A673 (cell line): Measurements from ENCODE around the gene DCAF12. TPM values are rescaled to one million over a fixed set of nuclear protein-coding genes. Genes with fewer than 3 reads are reported as not detected.

Source experiments
- BruUV-seq: library from RNA; stranded (reverse); fragments of 400-500 nt; replicated peaks from 2 replicates; lab custom pipeline; 2021; lab: Mats Ljungman, UMichigan
- CTCF ChIA-PET: fragments of 300-600 bp; sonication (Branson Sonifier 250); formaldehyde crosslinking; loops from one replicate; lab custom pipeline; 2022; ENCODE audit warnings: antibody characterized with exemption; lab: Charles Lee
- POLR2A ChIA-PET: fragments of 300-600 bp; sonication (Branson Sonifier 250); formaldehyde crosslinking; loops from one replicate; lab custom pipeline; 2022; ENCODE audit warnings: antibody characterized with exemption; ENCODE audit not compliant: low non-redundant PET; lab: Charles Lee
- DNase-seq: peaks from one replicate; pipeline ENCODE4 v3.0.0-alpha.2; 2015; ENCODE audit warnings: low spot score
- H3K27ac ChIP-seq: fragments of 200-600 bp; sonication (generic); 2 replicates; pipeline ENCODE4 v1.5.1; 2016; ENCODE audit warnings: mixed run types, low read depth, mild to moderate bottlenecking, mixed read lengths, antibody characterized with exemption, low read length; ENCODE audit not compliant: poor library complexity, severe bottlenecking
- H3K27me3 ChIP-seq: fragments of 200-600 bp; sonication (generic); replicated peaks from 2 replicates; pipeline ENCODE4 v1.6.1; 2017; ENCODE audit warnings: mixed run types, low read depth, mild to moderate bottlenecking, mixed read lengths, antibody characterized with exemption, low read length; ENCODE audit not compliant: insufficient read depth, poor library complexity
- H3K36me3 ChIP-seq: fragments of 200-600 bp; sonication (generic); 2 replicates; pipeline ENCODE4 v1.6.1; 2016; ENCODE audit warnings: mixed run types, mild to moderate bottlenecking, mixed read lengths, antibody characterized with exemption, low read length; ENCODE audit not compliant: insufficient read depth, poor library complexity, severe bottlenecking
- H3K4me1 ChIP-seq: fragments of 200-600 bp; sonication (generic); 2 replicates; pipeline ENCODE4 v1.6.1; 2017; ENCODE audit warnings: mixed run types, mild to moderate bottlenecking, mixed read lengths, antibody characterized with exemption, low read length; ENCODE audit not compliant: insufficient read depth, poor library complexity, severe bottlenecking
- H3K4me3 ChIP-seq: fragments of 200-600 bp; sonication (generic); 2 replicates; pipeline ENCODE4 v1.5.1; 2016; ENCODE audit warnings: low read depth, mixed run types, mild to moderate bottlenecking, mixed read lengths, low read length; ENCODE audit not compliant: poor library complexity, severe bottlenecking
- H3K9me3 ChIP-seq: fragments of 200-600 bp; sonication (generic); 2 replicates; pipeline ENCODE4 v1.6.1; 2016; ENCODE audit warnings: mixed run types, low read depth, mild to moderate bottlenecking, mixed read lengths, antibody characterized with exemption, low read length; ENCODE audit not compliant: poor library complexity, severe bottlenecking
- EZH2 ChIP-seq: fragments of 200-600 bp; sonication (generic); IDR thresholded peaks from 2 replicates; pipeline ENCODE4 v1.6.1; 2017; ENCODE audit warnings: borderline replicate concordance, low read depth, mild to moderate bottlenecking, mixed read lengths, antibody characterized with exemption, low read length; ENCODE audit not compliant: poor library complexity, severe bottlenecking
- intact Hi-C: fragments of 100-400 bp; cut with micrococcal nuclease; formaldehyde crosslinking; loops from one replicate; pipeline ENCODE4 v1.10.0; 2022; ENCODE audit not compliant: unreplicated experiment
- total RNA-seq: library from RNA; stranded (reverse); gene quantifications from 2 replicates; pipeline ENCODE4 v1.2.3, GENCODE V29; 2021
- TF ChIP-seq, protein P1 (sequence below): fragments of 300-800, 200-600 bp; sonication (generic); conservative IDR thresholded peaks from 2 replicates; pipeline ENCODE4 v1.5.1; 2017; ENCODE audit warnings: low read depth, mild to moderate bottlenecking, antibody characterized with exemption, low read length, moderate library complexity, mixed read lengths

DCAF12 gene
- total RNA-seq, 1 experiment from 2014 or later: 37.9 TPM

DNA sequence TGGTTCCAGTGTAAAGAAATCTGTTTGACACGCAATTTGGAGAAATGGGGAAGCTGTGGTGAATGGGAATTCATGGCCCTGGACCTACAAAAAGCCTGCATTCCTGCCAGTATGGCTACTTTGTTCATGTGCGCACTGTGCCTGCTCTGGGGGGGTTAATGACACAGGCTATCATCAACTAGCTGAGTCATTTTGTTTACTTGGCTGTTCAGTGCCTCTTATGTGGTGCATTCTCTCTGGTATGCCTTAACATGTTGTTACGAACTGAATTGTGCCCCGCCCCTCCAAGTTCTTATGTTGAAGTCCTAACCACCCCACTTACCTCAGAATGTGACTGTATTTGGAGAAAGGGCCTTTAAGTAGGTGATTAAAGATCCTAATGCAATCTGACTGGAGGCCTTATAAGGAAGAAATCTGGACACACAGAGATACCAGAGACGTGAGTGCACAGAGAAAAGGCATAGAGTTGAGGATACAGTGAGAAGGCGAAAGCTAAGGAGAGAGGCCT lies 31.9 kb upstream of the DCAF12 start:
- H3K27me3 ChIP-seq: no peaks in the 10 kb centered on the region
- no peak overlapping the region for H3K27ac ChIP-seq
- CTCF ChIA-PET: no interaction called here
- H3K9me3 ChIP-seq: no peaks in the 10 kb centered on the region
- no peak overlapping the region for H3K4me3 ChIP-seq
- no TSS peak for BruUV-seq
- no peak for DNase-seq
- no peaks in the 10 kb centered on the region for H3K36me3 ChIP-seq
- intact Hi-C loops: no loop called here
- H3K4me1 ChIP-seq: no peaks in the 10 kb centered on the region
- TF ChIP-seq EZH2: no peak
- TF ChIP-seq, protein P1, sequence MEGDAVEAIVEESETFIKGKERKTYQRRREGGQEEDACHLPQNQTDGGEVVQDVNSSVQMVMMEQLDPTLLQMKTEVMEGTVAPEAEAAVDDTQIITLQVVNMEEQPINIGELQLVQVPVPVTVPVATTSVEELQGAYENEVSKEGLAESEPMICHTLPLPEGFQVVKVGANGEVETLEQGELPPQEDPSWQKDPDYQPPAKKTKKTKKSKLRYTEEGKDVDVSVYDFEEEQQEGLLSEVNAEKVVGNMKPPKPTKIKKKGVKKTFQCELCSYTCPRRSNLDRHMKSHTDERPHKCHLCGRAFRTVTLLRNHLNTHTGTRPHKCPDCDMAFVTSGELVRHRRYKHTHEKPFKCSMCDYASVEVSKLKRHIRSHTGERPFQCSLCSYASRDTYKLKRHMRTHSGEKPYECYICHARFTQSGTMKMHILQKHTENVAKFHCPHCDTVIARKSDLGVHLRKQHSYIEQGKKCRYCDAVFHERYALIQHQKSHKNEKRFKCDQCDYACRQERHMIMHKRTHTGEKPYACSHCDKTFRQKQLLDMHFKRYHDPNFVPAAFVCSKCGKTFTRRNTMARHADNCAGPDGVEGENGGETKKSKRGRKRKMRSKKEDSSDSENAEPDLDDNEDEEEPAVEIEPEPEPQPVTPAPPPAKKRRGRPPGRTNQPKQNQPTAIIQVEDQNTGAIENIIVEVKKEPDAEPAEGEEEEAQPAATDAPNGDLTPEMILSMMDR: no peak
- POLR2A ChIA-PET: no interaction called here

DNA sequence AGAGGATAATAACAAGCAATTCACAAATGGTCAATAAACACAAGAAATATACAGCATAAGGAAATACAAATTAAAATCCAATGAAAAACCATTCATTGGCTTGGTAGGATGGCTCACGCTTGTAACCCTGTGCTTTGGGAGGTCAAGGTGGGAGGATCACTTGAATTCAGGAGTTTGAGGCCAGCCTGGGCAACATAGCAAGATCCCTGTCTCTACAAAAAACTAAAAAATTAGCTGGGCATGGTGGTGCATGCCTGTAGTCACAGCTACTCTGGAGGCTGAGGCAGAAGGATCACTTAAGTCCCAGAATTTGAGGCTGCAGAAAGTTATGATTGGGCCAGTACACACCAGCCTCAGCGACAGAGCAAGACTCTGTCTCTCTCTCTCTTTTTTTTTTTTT lies 31.4 kb upstream of the DCAF12 start:
- POLR2A ChIA-PET: no interaction called here
- BruUV-seq: no TSS peak
- intact Hi-C loops: no loop called here
- Histone ChIP-seq H3K9me3 (no peaks in the 10 kb centered on the region), H3K4me3 (no peak overlapping the region), H3K36me3 (no peaks in the 10 kb centered on the region), H3K4me1 (no peaks in the 10 kb centered on the region), H3K27me3 (no peaks in the 10 kb centered on the region), H3K27ac (no peak overlapping the region)
- DNase-seq: no peak
- TF ChIP-seq, protein P1: no peak
- TF ChIP-seq EZH2: no peak
- CTCF ChIA-PET: no interaction called here

DNA sequence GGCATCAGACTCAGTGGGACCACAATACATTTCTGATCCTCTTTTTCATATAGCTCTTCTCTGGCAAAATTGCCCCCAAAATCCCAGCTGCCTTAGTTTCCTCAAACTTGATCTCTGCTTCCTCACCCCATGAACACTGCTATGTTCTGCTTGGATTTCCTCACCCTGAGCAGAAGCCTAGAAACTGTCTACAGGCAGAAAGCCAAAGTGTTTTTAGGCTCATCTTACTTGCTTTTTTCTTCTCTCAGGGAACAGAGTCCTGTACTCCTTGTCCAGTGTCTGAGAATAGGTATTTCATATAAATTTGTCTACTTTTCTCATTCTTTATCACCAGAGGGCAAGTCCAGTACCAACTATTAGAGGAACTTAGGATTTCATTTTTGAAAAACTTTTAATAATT lies 30.8 kb upstream of the DCAF12 start:
- H3K4me3 ChIP-seq: no peak overlapping the region
- TF ChIP-seq EZH2: no peak
- TF ChIP-seq, protein P1: no peak
- no peaks in the 10 kb centered on the region for H3K4me1 ChIP-seq
- no peak overlapping the region for H3K27ac ChIP-seq
- no TSS peak for BruUV-seq
- no peak for DNase-seq
- POLR2A ChIA-PET: no interaction called here
- H3K27me3 ChIP-seq: no peaks in the 10 kb centered on the region
- no peaks in the 10 kb centered on the region for H3K36me3 ChIP-seq
- CTCF ChIA-PET: interaction anchor here (0.5 kb wide), 1 partner anchor 37 kb away, joined by 3 read pairs; no protein-coding TSS in a partner anchor
- H3K9me3 ChIP-seq: no peaks in the 10 kb centered on the region
- intact Hi-C loops: no loop called here
